ENCODE results near the gene DNAH11.

DNA sequence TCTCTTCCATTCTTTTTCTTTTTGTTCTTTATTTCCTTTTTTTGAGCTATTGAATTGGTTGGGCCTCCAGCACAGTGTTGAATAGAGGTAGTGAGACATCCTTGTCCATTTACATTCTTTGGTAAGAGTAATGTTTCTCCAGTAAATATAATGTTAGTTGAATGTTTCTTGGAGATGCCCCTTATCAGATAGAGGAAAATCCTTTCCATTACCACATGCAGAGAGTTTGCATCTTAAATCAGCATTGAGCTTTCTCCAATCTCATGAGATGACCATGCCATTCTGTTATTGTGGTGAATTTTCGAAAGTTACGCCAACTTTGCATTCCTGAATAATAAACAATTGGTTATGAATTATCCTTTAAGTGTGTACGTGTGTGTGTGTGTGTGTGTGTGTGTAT is 127.7 kb downstream of the DNAH11 start:
- TF ChIP-seq, protein P1, sequence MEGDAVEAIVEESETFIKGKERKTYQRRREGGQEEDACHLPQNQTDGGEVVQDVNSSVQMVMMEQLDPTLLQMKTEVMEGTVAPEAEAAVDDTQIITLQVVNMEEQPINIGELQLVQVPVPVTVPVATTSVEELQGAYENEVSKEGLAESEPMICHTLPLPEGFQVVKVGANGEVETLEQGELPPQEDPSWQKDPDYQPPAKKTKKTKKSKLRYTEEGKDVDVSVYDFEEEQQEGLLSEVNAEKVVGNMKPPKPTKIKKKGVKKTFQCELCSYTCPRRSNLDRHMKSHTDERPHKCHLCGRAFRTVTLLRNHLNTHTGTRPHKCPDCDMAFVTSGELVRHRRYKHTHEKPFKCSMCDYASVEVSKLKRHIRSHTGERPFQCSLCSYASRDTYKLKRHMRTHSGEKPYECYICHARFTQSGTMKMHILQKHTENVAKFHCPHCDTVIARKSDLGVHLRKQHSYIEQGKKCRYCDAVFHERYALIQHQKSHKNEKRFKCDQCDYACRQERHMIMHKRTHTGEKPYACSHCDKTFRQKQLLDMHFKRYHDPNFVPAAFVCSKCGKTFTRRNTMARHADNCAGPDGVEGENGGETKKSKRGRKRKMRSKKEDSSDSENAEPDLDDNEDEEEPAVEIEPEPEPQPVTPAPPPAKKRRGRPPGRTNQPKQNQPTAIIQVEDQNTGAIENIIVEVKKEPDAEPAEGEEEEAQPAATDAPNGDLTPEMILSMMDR (conservative IDR thresholded peaks at IDR 0.05; ENCODE audit: low read depth, low read length), result no peak
- TF ChIP-seq POLR2A (IDR thresholded peaks at IDR 0.05; ENCODE audit: low read depth, low read length), result no peak
- no peak for TF ChIP-seq MAFK (IDR thresholded peaks at IDR 0.05; ENCODE audit: low read depth, low read length)
- TF ChIP-seq, protein P2, sequence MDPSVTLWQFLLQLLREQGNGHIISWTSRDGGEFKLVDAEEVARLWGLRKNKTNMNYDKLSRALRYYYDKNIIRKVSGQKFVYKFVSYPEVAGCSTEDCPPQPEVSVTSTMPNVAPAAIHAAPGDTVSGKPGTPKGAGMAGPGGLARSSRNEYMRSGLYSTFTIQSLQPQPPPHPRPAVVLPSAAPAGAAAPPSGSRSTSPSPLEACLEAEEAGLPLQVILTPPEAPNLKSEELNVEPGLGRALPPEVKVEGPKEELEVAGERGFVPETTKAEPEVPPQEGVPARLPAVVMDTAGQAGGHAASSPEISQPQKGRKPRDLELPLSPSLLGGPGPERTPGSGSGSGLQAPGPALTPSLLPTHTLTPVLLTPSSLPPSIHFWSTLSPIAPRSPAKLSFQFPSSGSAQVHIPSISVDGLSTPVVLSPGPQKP (IDR thresholded peaks at IDR 0.05; ENCODE audit: borderline replicate concordance, low read depth, low read length), result no peak
- no peak for TF ChIP-seq RAD21 (IDR thresholded peaks at IDR 0.05; ENCODE audit: low read length)
- TF ChIP-seq CHD1 (IDR thresholded peaks at IDR 0.05; ENCODE audit: low read depth, low read length), result no peak
- no peak for TF ChIP-seq FOS (IDR thresholded peaks at IDR 0.05; ENCODE audit: low read depth, low read length)

Data from IMR-90 (cell line).